Liver (tissue), 9 donors: ENCODE results near the gene CBLL1. TPM values are rescaled to one million over a fixed set of nuclear protein-coding genes. Genes with fewer than 3 reads are reported as not detected.

ENCODE experiments used
- DNase-seq: peaks from one replicate; pipeline ENCODE4 v3.0.0-alpha.2; 2017; ENCODE audit warnings: low spot score
- H3K27ac ChIP-seq, 2 donors: one replicate each; pipeline ENCODE4 v1.7.0; 2013; ENCODE audit warnings: inconsistent platforms in 2 of 2, low read length in 2 of 2, control low read depth in 1 of 2, low read depth in 1 of 2, mild to moderate bottlenecking in 1 of 2
- H3K27me3 ChIP-seq, 4 donors: one replicate each; pipeline versions ENCODE4 v1.6.1 to v1.7.0; 2013; ENCODE audit warnings: low read length in 3 of 4, inconsistent platforms in 1 of 4, mild to moderate bottlenecking in 1 of 4, moderate library complexity in 1 of 4; ENCODE audit not compliant: control insufficient read depth in 4 of 4, insufficient read depth in 4 of 4
- H3K36me3 ChIP-seq, 4 donors: one replicate each; pipeline versions ENCODE4 v1.6.1 to v1.7.0; 2013; ENCODE audit warnings: low read length in 3 of 4, mild to moderate bottlenecking in 3 of 4, low read depth in 1 of 4, moderate library complexity in 1 of 4; ENCODE audit not compliant: control insufficient read depth in 4 of 4, insufficient read depth in 3 of 4
- H3K4me1 ChIP-seq, 4 donors: one replicate each; pipeline versions ENCODE4 v1.6.1 to v1.7.0; 2013; ENCODE audit warnings: low read length in 3 of 4, mild to moderate bottlenecking in 3 of 4, moderate library complexity in 1 of 4; ENCODE audit not compliant: control insufficient read depth in 4 of 4, insufficient read depth in 4 of 4
- H3K4me3 ChIP-seq, 3 donors: one replicate each; pipeline versions ENCODE4 v1.6.1 to v1.7.0; 2013; ENCODE audit warnings: low read length in 3 of 3, control low read depth in 1 of 3, low read depth in 1 of 3, mild to moderate bottlenecking in 1 of 3
- H3K9ac ChIP-seq, 2 donors: one replicate each; pipeline ENCODE4 v1.7.0; 2013; ENCODE audit warnings: low read length in 2 of 2, mild to moderate bottlenecking in 2 of 2, moderate library complexity in 2 of 2, control low read depth in 1 of 2, low read depth in 1 of 2
- H3K9me3 ChIP-seq, 4 donors: one replicate each; pipeline versions ENCODE4 v1.6.1 to v1.7.0; 2013; ENCODE audit warnings: low read length in 3 of 4; ENCODE audit not compliant: control insufficient read depth in 4 of 4
- EGR1 ChIP-seq, 2 donors: IDR thresholded peaks; 2 replicates each; pipeline ENCODE4 v1.6.1; 2016 to 2018; ENCODE audit warnings: antibody characterized with exemption in 2 of 2, low read depth in 2 of 2
- FOXA1 ChIP-seq: IDR thresholded peaks from 2 replicates; pipeline ENCODE4 v1.6.1; 2016; ENCODE audit warnings: antibody characterized with exemption
- FOXA2 ChIP-seq: IDR thresholded peaks from 2 replicates; pipeline ENCODE4 v1.6.1; 2016; ENCODE audit warnings: antibody characterized with exemption
- GABPA ChIP-seq, 2 donors: IDR thresholded peaks in 1 of 2; conservative IDR thresholded peaks in 1 of 2; 2 replicates each; pipeline ENCODE4 v1.6.1; 2016; ENCODE audit warnings: antibody characterized with exemption in 2 of 2, mild to moderate bottlenecking in 1 of 2, moderate library complexity in 1 of 2
- HNF4A ChIP-seq, 2 donors: conservative IDR thresholded peaks; 2 replicates each; pipeline ENCODE4 v1.6.1; 2016; ENCODE audit warnings: antibody characterized with exemption in 2 of 2, mild to moderate bottlenecking in 2 of 2
- NR2F2 ChIP-seq: IDR thresholded peaks from 2 replicates; pipeline ENCODE4 v1.6.1; 2016; ENCODE audit warnings: antibody characterized with exemption
- RXRA ChIP-seq, 2 donors: IDR thresholded peaks; 2 replicates each; pipeline ENCODE4 v1.6.1; 2017 to 2018; ENCODE audit warnings: antibody characterized with exemption in 2 of 2, mild to moderate bottlenecking in 1 of 2
- SP1 ChIP-seq: IDR thresholded peaks from 2 replicates; pipeline ENCODE4 v1.6.1; 2018; ENCODE audit warnings: antibody characterized with exemption, mild to moderate bottlenecking
- TAF1 ChIP-seq: conservative IDR thresholded peaks from 2 replicates; pipeline ENCODE4 v1.6.1; 2016; ENCODE audit warnings: antibody characterized with exemption, mild to moderate bottlenecking
- WGBS: extraction: QIAGEN DNeasy Blood & Tissue Kit; methylation state at CpG from one replicate; pipeline ENCODE4 v1.1.7; 2013; 5-methylcytosine and 5-hydroxymethylcytosine counted together
- polyA plus RNA-seq, 2 donors: library from polyadenylated mRNA; stranded (reverse) in 1 of 2; unstranded in 1 of 2; fragments of 200-250 nt in 1 of 2; fragments of >200 nt in 1 of 2; fragmentation: Nextera tagmentation in 1 of 2; extraction: Ambion mirVana in 1 of 2; gene quantifications; one replicate each; pipeline versions ENCODE4 v1.2.1 to v1.2.3, GENCODE V29; 2013 to 2015
- total RNA-seq, 2 donors: library from RNA; depleted of rRNA; stranded (reverse); fragments of >200 nt; gene quantifications; one replicate each; pipeline ENCODE4 v1.2.3, GENCODE V29; 2014
- TF ChIP-seq, protein P1 (sequence below): IDR thresholded peaks from 2 replicates; pipeline ENCODE4 v1.6.1; 2016; ENCODE audit warnings: antibody characterized with exemption
- TF ChIP-seq, protein P2 (sequence below): IDR thresholded peaks from 2 replicates; pipeline ENCODE4 v1.6.1; 2016; ENCODE audit warnings: antibody characterized with exemption, mild to moderate bottlenecking
- donor health status: healthy.
- donor health status: healthy.
- donor health status: healthy.
- donor health status: healthy.
- donor health status: healthy.

Gene CBLL1
- total and polyA plus RNA-seq, 4 donors: 5.2 to 17.0 (median 10.0) TPM

DNA sequence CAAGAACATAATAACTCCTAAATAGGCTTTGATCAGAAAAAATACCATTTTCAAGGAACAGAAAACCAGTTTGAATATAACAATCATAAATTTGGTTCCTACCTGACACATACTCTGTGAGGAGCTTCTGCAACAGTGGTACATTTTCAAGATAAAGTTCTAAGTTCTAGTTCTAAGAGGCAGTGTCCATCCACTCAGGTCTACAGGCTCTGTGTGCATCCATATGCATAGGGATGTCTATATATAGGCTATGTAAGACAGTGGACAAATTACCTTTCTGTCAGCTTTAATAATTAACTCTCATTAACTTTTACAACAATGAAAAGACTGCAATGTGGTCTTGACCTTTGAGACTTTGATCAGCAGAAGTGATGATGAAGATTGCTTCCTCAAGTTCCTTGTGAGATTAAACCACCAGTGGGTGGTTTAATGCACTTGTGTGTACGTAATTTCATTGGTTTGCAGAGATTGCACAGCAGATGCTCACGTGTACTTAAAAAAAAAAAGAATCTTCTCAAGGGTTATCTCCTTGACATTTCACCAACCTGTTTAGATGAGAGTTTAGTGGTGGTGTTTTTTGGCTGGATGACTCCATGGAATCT, 59.2 kb downstream of the CBLL1 start, which contains the start of gene SLC26A3:
Gene SLC26A3, minus strand, starts transcription at position 215 of the 602 bp plus-strand sequence. CDS start 8,714 bp downstream, outside the sequence.
- no peak for DNase-seq
- no peak within 1 kb of the TSS for H3K9ac ChIP-seq
- H3K9me3 ChIP-seq: no peaks in the 10 kb centered on the region
- H3K4me1 ChIP-seq: peaks cover 0 to 9% (median 4%) of the 10 kb centered on the region in 4 donors
- WGBS: 85% methylated on average over 2 of the region's 2 CpGs
- no peak within 1 kb of the TSS for H3K27ac ChIP-seq
- TF ChIP-seq, protein P1, sequence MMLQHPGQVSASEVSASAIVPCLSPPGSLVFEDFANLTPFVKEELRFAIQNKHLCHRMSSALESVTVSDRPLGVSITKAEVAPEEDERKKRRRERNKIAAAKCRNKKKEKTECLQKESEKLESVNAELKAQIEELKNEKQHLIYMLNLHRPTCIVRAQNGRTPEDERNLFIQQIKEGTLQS: no peak
- no peak for TF ChIP-seq NR2F2
- TF ChIP-seq, protein P2, sequence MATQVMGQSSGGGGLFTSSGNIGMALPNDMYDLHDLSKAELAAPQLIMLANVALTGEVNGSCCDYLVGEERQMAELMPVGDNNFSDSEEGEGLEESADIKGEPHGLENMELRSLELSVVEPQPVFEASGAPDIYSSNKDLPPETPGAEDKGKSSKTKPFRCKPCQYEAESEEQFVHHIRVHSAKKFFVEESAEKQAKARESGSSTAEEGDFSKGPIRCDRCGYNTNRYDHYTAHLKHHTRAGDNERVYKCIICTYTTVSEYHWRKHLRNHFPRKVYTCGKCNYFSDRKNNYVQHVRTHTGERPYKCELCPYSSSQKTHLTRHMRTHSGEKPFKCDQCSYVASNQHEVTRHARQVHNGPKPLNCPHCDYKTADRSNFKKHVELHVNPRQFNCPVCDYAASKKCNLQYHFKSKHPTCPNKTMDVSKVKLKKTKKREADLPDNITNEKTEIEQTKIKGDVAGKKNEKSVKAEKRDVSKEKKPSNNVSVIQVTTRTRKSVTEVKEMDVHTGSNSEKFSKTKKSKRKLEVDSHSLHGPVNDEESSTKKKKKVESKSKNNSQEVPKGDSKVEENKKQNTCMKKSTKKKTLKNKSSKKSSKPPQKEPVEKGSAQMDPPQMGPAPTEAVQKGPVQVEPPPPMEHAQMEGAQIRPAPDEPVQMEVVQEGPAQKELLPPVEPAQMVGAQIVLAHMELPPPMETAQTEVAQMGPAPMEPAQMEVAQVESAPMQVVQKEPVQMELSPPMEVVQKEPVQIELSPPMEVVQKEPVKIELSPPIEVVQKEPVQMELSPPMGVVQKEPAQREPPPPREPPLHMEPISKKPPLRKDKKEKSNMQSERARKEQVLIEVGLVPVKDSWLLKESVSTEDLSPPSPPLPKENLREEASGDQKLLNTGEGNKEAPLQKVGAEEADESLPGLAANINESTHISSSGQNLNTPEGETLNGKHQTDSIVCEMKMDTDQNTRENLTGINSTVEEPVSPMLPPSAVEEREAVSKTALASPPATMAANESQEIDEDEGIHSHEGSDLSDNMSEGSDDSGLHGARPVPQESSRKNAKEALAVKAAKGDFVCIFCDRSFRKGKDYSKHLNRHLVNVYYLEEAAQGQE: no peak
- TF ChIP-seq FOXA2: no peak
- H3K27me3 ChIP-seq: no peaks in the 10 kb centered on the region
- H3K4me3 ChIP-seq: no peak within 1 kb of the TSS
- no peaks in the 10 kb centered on the region for H3K36me3 ChIP-seq

- Histone ChIP-seq H3K27ac (no peak overlapping the region), H3K4me1 (no peaks in the 10 kb centered on the region), H3K4me3 (no peak overlapping the region), H3K9ac (no peak overlapping the region), H3K9me3 (no peaks in the 10 kb centered on the region), H3K36me3 (no peaks in the 10 kb centered on the region), H3K27me3 (no peaks in the 10 kb centered on the region)
- no peak for DNase-seq
- no peak for TF ChIP-seq GABPA (IDR thresholded peaks at IDR 0.05 in 1 of 2, conservative IDR thresholded peaks at IDR 0.05 in 1 of 2)
- TF ChIP-seq, protein P1: no peak
- 96% methylated on average over 4 of the region's 4 CpGs for WGBS
Observed at GRCh38 chr7:107809179-107809578, 65.2 kb downstream of the CBLL1 start.

GRCh38 chr7:107810626-107811025, 66.7 kb downstream of the CBLL1 start:
- no peaks in the 10 kb centered on the region for H3K27me3 ChIP-seq
- no peaks in the 10 kb centered on the region for H3K36me3 ChIP-seq
- H3K4me1 ChIP-seq: no peaks in the 10 kb centered on the region
- no peak overlapping the region for H3K9ac ChIP-seq
- no peak overlapping the region for H3K4me3 ChIP-seq
- TF ChIP-seq EGR1 (IDR thresholded peaks at IDR 0.05; ENCODE audit: low read depth in 2 of 2) (no peak), SP1 (no peak), GABPA (IDR thresholded peaks at IDR 0.05 in 1 of 2, conservative IDR thresholded peaks at IDR 0.05 in 1 of 2) (no peak), TAF1 (no peak), HNF4A (conservative IDR thresholded peaks at IDR 0.05) (no peak), NR2F2 (no peak), FOXA1 (no peak), RXRA (IDR thresholded peaks at IDR 0.05) (no peak)
- TF ChIP-seq, protein P2: no peak
- TF ChIP-seq, protein P1: no peak
- H3K27ac ChIP-seq: no peak overlapping the region
- DNase-seq: no peak
- no peaks in the 10 kb centered on the region for H3K9me3 ChIP-seq
- WGBS: 94% methylated on average over 3 of the region's 3 CpGs
